ENCODE data around the gene DDX17. TPM values are rescaled to one million over a fixed set of nuclear protein-coding genes. Genes with fewer than 3 reads are reported as not detected.

DDX17 gene
- total and polyA plus RNA-seq, 9 donors, result 215 to 602 (median 487) TPM

- Histone ChIP-seq H3K27ac (no peak overlapping the region), H3K36me3 (no peaks in the 10 kb centered on the region), H3K4me1 (ENCODE audit: insufficient read depth) (peaks cover 4% of the 10 kb centered on the region), H3K4me3 (no peak overlapping the region), H3K9me3 (no peaks in the 10 kb centered on the region), H3K27me3 (no peaks in the 10 kb centered on the region)
- intact Hi-C loops (cut with DNase I), result no loop called here
- no peak for TF ChIP-seq POLR2A (IDR thresholded peaks at IDR 0.05)
- no peak for TF ChIP-seq CTCF (IDR thresholded peaks at IDR 0.05)
- no peak for TF ChIP-seq EP300 (IDR thresholded peaks at IDR 0.05)
- DNase-seq, result no peak
- 41 to 65% (median 55%) methylated on average over 14 to 17 of the region's 17 CpGs for WGBS, 3 donors
Observed at GRCh38 chr22:38456272-38456835, 49.8 kb downstream of the DDX17 start.

- Histone ChIP-seq H3K27ac (no peak overlapping the region), H3K4me3 (peak overlapping the region; percentile 25), H3K36me3 (no peaks in the 10 kb centered on the region), H3K27me3 (no peaks in the 10 kb centered on the region), H3K4me1 (ENCODE audit: insufficient read depth) (peaks cover 2% of the 10 kb centered on the region), H3K9me3 (no peaks in the 10 kb centered on the region)
- 1% methylated on average over 30 to 90 of the region's 90 CpGs for WGBS, 3 donors
- DNase-seq, result peak in 1 of 5 donors; percentile 46
- TF ChIP-seq POLR2A (IDR thresholded peaks at IDR 0.05) (no peak), EP300 (IDR thresholded peaks at IDR 0.05) (no peak)
- intact Hi-C loops (cut with DNase I), result no loop called here
Observed at GRCh38 chr22:38455530-38456271, 50.4 kb downstream of the DDX17 start.

GRCh38 chr22:38455076-38455529 is 51.0 kb downstream of the DDX17 start, which contains the start of gene KCNJ4:
TSS of gene KCNJ4 (minus strand) at chr22:38455199. CDS start at chr22:38428132, 27,067 bp downstream.
- intact Hi-C loops (cut with DNase I), result no loop called here
- Histone ChIP-seq H3K4me3 (peak within 1 kb of the TSS; percentile 25), H3K4me1 (ENCODE audit: insufficient read depth) (peaks cover 2% of the 10 kb centered on the region), H3K36me3 (no peaks in the 10 kb centered on the region), H3K27me3 (no peaks in the 10 kb centered on the region), H3K27ac (no peak within 1 kb of the TSS), H3K9me3 (no peaks in the 10 kb centered on the region)
- TF ChIP-seq POLR2A (IDR thresholded peaks at IDR 0.05) (no peak), CTCF (IDR thresholded peaks at IDR 0.05) (no peak), EP300 (IDR thresholded peaks at IDR 0.05) (no peak)
- DNase-seq, result no peak
- WGBS, 3 donors, result 1 to 3% (median 1%) methylated on average over 7 to 71 of the region's 76 CpGs

GRCh38 chr22:38454353-38455075 is 51.6 kb downstream of the DDX17 start:
- H3K27me3 ChIP-seq, result peaks cover 2% of the 10 kb centered on the region
- no peaks in the 10 kb centered on the region for H3K36me3 ChIP-seq
- WGBS, 3 donors, result 8 to 17% (median 11%) methylated on average over 37 to 67 of the region's 67 CpGs
- H3K4me1 ChIP-seq (ENCODE audit: insufficient read depth), result peaks cover 2% of the 10 kb centered on the region
- no peak overlapping the region for H3K27ac ChIP-seq
- peak overlapping the region; percentile 1 for H3K4me3 ChIP-seq
- no peak for TF ChIP-seq POLR2A (IDR thresholded peaks at IDR 0.05)
- no peak for TF ChIP-seq EP300 (IDR thresholded peaks at IDR 0.05)
- no peak for TF ChIP-seq CTCF (IDR thresholded peaks at IDR 0.05)
- DNase-seq, result no peak
- H3K9me3 ChIP-seq, result no peaks in the 10 kb centered on the region
- intact Hi-C loops (cut with DNase I), result no loop called here
